OCI-LY1 (cell line): Measurements from ENCODE around the gene ZNF365.
"Not testable (repeated sequence)": the region's sequence is repeated elsewhere in the genome, so short reads cannot be mapped to it uniquely, and the experiment has no call there.

Source experiments
- H2AFZ ChIP-seq: fragments of 200-600 bp; sonication (generic), shearing (Covaris generic); 2 replicates; pipeline ENCODE4 v1.6.0; 2014; ENCODE audit warnings: antibody characterized with exemption, mild to moderate bottlenecking, low read length
- H3F3A ChIP-seq: fragments of 200-600 bp; sonication (generic), shearing (Covaris generic); 2 replicates; pipeline ENCODE4 v1.6.0; 2014; ENCODE audit warnings: mild to moderate bottlenecking, antibody characterized with exemption, low read length, moderate library complexity; ENCODE audit not compliant: insufficient read depth
- H3K27ac ChIP-seq: fragments of 200-600 bp; sonication (generic); 2 replicates; pipeline ENCODE4 v1.5.1; 2014; ENCODE audit warnings: low read length, mixed run types, mild to moderate bottlenecking, low read depth; ENCODE audit not compliant: poor library complexity, severe bottlenecking
- H3K27me3 ChIP-seq: fragments of 200-600 bp; sonication (generic); 2 replicates; pipeline ENCODE4 v1.6.0; 2014; ENCODE audit warnings: antibody characterized with exemption, mild to moderate bottlenecking, low read length, moderate library complexity; ENCODE audit not compliant: insufficient read depth
- H3K36me3 ChIP-seq: fragments of 200-600 bp; sonication (generic); 2 replicates; pipeline ENCODE4 v1.6.1; 2014; ENCODE audit warnings: mild to moderate bottlenecking, antibody characterized with exemption, low read length, moderate library complexity, mixed read lengths; ENCODE audit not compliant: insufficient read depth
- H3K4me1 ChIP-seq: fragments of 200-600 bp; sonication (generic); 2 replicates; pipeline ENCODE4 v1.5.1; 2014; ENCODE audit warnings: mild to moderate bottlenecking, low read length, moderate library complexity; ENCODE audit not compliant: insufficient read depth, severe bottlenecking
- H3K4me2 ChIP-seq: fragments of 200-600 bp; sonication (generic), shearing (Covaris generic); 2 replicates; pipeline ENCODE4 v1.6.1; 2014; ENCODE audit warnings: low read length
- H3K4me3 ChIP-seq: fragments of 200-600 bp; sonication (generic); 2 replicates; pipeline ENCODE4 v1.5.1; 2014; ENCODE audit warnings: low read length, low read depth, mild to moderate bottlenecking, mixed read lengths; ENCODE audit not compliant: poor library complexity, severe bottlenecking
- H3K79me2 ChIP-seq: fragments of 200-600 bp; shearing (Covaris generic); 2 replicates; pipeline ENCODE4 v1.6.1; 2016; ENCODE audit warnings: mixed run types, low read length, mixed read lengths; ENCODE audit not compliant: insufficient read depth
- H3K9ac ChIP-seq: fragments of 200-600 bp; sonication (generic), shearing (Covaris generic); 2 replicates; pipeline ENCODE4 v1.6.1; 2014; ENCODE audit warnings: mild to moderate bottlenecking, low read length, mixed read lengths
- H3K9me2 ChIP-seq: fragments of 200-600 bp; sonication (generic), shearing (Covaris generic); 2 replicates; pipeline ENCODE4 v1.6.1; 2014; ENCODE audit warnings: low read depth, mild to moderate bottlenecking, low read length, mixed read lengths
- H3K9me3 ChIP-seq: fragments of 200-600 bp; shearing (Covaris generic); 2 replicates; pipeline ENCODE4 v1.6.1; 2014; ENCODE audit warnings: low read length, mixed read lengths
- H4K20me1 ChIP-seq: fragments of 200-600 bp; sonication (generic), shearing (Covaris generic); 2 replicates; pipeline ENCODE4 v1.6.0; 2016; ENCODE audit warnings: mild to moderate bottlenecking, low read length; ENCODE audit not compliant: insufficient read depth
- EZH2 ChIP-seq: fragments of 200-600 bp; sonication (generic), shearing (Covaris generic); IDR thresholded peaks from 2 replicates; pipeline ENCODE4 v1.8.0; 2017; ENCODE audit warnings: borderline replicate concordance, mixed run types, mild to moderate bottlenecking, antibody characterized with exemption, low read length, moderate library complexity, mixed read lengths
- TF ChIP-seq, protein P1 (sequence below): fragments of 200-600 bp; sonication (generic), shearing (Covaris generic); IDR thresholded peaks from 2 replicates; pipeline ENCODE4 v1.5.1; 2017; ENCODE audit warnings: mild to moderate bottlenecking, antibody characterized with exemption, low read length, moderate library complexity, mixed read lengths

The ZNF365 gene

DNA sequence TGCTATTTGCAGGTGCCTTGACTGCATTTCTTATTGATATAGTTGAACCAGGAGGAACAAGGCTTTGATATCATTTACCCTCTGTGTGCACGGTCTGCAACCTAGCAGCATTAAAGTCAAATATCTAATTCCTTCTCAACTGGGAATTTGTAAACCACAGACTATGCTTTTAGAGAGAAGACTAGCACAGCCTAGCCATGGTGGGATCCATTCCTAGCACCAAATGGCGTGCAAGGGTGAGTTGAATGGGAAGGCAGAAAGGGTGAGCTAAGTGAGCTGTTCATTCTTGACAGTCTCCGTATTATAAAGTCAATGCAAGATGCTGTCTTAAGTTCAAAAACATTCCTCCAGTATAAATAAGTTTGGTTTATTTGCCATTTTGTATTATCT is 2.9 kb downstream of the ZNF365 start:
- Histone ChIP-seq H3K4me3 (no peak overlapping the region), H2AFZ (no peak overlapping the region), H3K4me1 (no peaks in the 10 kb centered on the region), H3K9ac (no peak overlapping the region), H3K9me3 (no peaks in the 10 kb centered on the region), H3F3A (no peaks in the 10 kb centered on the region), H3K79me2 (no peaks in the 10 kb centered on the region), H3K4me2 (no peak overlapping the region), H3K9me2 (no peaks in the 10 kb centered on the region), H3K27ac (no peak overlapping the region), H3K27me3 (peaks cover 11% of the 10 kb centered on the region; the same call in 1 of the 2 replicates), H4K20me1 (no peaks in the 10 kb centered on the region), H3K36me3 (no peaks in the 10 kb centered on the region)
- TF ChIP-seq, protein P1, sequence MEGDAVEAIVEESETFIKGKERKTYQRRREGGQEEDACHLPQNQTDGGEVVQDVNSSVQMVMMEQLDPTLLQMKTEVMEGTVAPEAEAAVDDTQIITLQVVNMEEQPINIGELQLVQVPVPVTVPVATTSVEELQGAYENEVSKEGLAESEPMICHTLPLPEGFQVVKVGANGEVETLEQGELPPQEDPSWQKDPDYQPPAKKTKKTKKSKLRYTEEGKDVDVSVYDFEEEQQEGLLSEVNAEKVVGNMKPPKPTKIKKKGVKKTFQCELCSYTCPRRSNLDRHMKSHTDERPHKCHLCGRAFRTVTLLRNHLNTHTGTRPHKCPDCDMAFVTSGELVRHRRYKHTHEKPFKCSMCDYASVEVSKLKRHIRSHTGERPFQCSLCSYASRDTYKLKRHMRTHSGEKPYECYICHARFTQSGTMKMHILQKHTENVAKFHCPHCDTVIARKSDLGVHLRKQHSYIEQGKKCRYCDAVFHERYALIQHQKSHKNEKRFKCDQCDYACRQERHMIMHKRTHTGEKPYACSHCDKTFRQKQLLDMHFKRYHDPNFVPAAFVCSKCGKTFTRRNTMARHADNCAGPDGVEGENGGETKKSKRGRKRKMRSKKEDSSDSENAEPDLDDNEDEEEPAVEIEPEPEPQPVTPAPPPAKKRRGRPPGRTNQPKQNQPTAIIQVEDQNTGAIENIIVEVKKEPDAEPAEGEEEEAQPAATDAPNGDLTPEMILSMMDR: no peak
- TF ChIP-seq EZH2: no peak

DNA sequence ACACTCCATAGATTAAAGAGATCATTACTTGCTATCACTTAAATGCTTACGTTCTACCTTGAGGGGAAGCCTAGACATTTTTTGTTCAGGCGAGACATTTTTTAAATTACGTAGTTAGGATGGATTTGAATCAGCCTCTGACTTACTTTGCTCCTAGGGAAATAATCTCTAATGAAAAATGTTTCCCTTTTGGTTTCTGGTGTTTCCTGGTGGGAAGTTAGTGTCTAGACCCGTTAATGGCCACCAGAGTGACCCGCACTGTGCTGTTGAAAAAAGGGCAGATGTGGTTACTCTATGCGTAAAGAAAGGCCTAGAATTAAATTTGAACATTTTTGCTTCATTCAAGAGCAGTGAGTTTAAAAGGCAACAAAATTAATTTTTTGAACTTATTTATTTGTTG is 3.8 kb downstream of the ZNF365 start:
- Histone ChIP-seq H3K79me2 (no peaks in the 10 kb centered on the region), H2AFZ (no peak overlapping the region), H3K27ac (no peak overlapping the region), H3K9me3 (no peaks in the 10 kb centered on the region), H4K20me1 (no peaks in the 10 kb centered on the region), H3K36me3 (no peaks in the 10 kb centered on the region), H3K27me3 (peaks cover 11% of the 10 kb centered on the region; the same call in 1 of the 2 replicates), H3K9me2 (no peaks in the 10 kb centered on the region), H3K4me3 (no peak overlapping the region), H3K4me1 (no peaks in the 10 kb centered on the region), H3K4me2 (no peak overlapping the region), H3K9ac (no peak overlapping the region), H3F3A (no peaks in the 10 kb centered on the region)
- TF ChIP-seq, protein P1: no peak
- TF ChIP-seq EZH2: no peak

DNA sequence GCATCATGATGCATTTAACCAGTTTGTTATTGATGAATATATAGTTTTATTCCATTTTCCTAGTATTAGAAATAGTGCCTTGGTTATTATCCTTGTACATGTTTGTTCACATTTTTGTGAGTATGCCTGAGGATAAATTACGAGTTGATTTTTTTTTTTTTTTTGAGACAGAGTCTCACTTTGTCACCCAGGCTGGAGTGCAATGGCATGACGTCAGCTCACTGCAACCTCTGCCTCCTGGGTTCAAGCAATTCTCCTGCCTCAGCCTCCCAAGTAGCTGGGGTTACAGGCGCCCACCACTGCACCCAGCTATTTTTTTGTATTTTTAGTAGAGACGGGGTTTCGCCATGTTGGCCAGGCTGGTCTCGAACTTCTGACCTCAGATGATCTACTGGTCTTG is 4.7 kb downstream of the ZNF365 start:
- H3K27ac ChIP-seq, H3K4me3 ChIP-seq, H2AFZ ChIP-seq, H4K20me1 ChIP-seq, H3K9me3 ChIP-seq, H3K4me2 ChIP-seq, H3F3A ChIP-seq, H3K36me3 ChIP-seq, H3K4me1 ChIP-seq, H3K79me2 ChIP-seq, H3K9ac ChIP-seq, H3K9me2 ChIP-seq: not testable (repeated sequence)
- H3K27me3 ChIP-seq: peaks cover 11% of the 10 kb centered on the region; the same call in 1 of the 2 replicates

GRCh38 chr10:62379394-62379793 is 5.2 kb downstream of the ZNF365 start:
- H3K4me2 ChIP-seq: no peak overlapping the region
- peaks cover 10% of the 10 kb centered on the region; the same call in 1 of the 2 replicates for H3K27me3 ChIP-seq
- H2AFZ ChIP-seq: no peak overlapping the region
- H3K27ac ChIP-seq: no peak overlapping the region
- H3F3A ChIP-seq: no peaks in the 10 kb centered on the region
- H3K9me2 ChIP-seq: no peaks in the 10 kb centered on the region
- no peaks in the 10 kb centered on the region for H3K36me3 ChIP-seq
- H3K9ac ChIP-seq: no peak overlapping the region
- no peak overlapping the region for H3K4me3 ChIP-seq
- H3K9me3 ChIP-seq: no peaks in the 10 kb centered on the region
- TF ChIP-seq EZH2: no peak
- TF ChIP-seq, protein P1: no peak
- H3K4me1 ChIP-seq: no peaks in the 10 kb centered on the region
- H4K20me1 ChIP-seq: no peaks in the 10 kb centered on the region
- H3K79me2 ChIP-seq: no peaks in the 10 kb centered on the region
